ENCODE measurements around the gene TNS2.

Gene TNS2

DNA sequence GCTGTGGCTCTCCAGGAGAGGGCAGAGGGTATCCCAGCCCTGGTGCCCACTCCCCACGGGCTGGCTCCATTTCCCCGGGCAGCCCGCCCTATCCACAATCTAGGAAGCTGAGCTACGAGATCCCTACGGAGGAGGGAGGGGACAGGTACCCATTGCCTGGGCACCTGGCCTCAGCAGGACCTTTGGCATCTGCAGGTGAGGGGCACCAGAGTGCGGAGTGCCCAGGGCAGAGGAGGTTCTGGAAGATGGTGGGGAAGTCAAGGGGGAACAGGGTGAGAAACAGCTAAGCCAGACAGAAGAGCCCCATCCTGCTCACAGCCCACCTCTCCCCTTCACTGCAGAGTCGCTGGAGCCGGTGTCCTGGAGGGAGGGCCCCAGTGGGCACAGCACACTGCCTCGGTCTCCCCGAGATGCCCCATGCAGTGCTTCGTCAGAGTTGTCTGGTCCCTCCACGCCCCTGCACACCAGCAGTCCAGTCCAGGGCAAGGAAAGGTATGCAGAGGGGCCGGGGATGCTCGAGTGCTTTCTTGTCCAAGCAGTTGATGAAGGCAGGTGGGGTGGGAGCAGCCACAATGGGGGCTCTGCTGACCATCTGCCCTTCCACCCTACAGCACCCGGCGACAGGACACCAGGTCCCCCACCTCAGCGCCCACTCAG lies 10.3 kb downstream of the TNS2 start:
- DNase-seq (ENCODE audit: low spot score) = no peak
- TF ChIP-seq, protein P1, sequence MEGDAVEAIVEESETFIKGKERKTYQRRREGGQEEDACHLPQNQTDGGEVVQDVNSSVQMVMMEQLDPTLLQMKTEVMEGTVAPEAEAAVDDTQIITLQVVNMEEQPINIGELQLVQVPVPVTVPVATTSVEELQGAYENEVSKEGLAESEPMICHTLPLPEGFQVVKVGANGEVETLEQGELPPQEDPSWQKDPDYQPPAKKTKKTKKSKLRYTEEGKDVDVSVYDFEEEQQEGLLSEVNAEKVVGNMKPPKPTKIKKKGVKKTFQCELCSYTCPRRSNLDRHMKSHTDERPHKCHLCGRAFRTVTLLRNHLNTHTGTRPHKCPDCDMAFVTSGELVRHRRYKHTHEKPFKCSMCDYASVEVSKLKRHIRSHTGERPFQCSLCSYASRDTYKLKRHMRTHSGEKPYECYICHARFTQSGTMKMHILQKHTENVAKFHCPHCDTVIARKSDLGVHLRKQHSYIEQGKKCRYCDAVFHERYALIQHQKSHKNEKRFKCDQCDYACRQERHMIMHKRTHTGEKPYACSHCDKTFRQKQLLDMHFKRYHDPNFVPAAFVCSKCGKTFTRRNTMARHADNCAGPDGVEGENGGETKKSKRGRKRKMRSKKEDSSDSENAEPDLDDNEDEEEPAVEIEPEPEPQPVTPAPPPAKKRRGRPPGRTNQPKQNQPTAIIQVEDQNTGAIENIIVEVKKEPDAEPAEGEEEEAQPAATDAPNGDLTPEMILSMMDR (IDR thresholded peaks at IDR 0.05; ENCODE audit: extremely low read depth, missing control alignments) = no peak

GRCh38 chr12:53060721-53061276 lies 10.9 kb downstream of the TNS2 start:
- no peak for DNase-seq (ENCODE audit: low spot score)
- TF ChIP-seq, protein P1 (IDR thresholded peaks at IDR 0.05; ENCODE audit: extremely low read depth, missing control alignments) = no peak

DNA sequence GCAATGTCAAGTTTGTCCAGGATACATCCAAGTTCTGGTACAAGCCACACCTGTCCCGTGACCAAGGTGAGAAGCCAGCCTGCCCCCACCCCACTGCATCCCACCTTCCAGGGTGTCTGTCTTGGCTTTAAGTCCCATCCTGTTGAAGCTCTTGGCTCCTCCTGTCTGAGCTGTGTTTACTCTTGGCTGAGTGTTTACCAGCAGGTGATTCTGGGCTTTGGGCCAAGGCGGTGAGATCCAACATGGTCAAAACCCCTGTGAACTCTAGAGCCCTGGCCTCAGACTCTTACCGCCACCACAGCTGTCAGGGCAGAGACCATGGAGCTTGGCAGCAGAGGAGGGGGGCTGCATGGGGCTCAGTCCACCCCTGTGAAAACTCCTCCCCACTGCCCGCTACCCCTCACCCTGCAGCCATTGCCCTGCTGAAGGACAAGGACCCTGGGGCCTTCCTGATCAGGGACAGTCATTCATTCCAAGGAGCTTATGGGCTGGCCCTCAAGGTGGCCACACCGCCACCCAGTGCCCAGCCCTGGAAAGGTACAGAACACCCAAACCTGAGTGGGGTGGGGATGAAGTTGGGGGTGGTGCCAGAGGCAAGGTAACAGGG lies 11.6 kb downstream of the TNS2 start:
- TF ChIP-seq, protein P1 (IDR thresholded peaks at IDR 0.05; ENCODE audit: extremely low read depth, missing control alignments) = no peak
- no peak for DNase-seq (ENCODE audit: low spot score)

- TF ChIP-seq, protein P1 (IDR thresholded peaks at IDR 0.05; ENCODE audit: extremely low read depth, missing control alignments) = no peak
- DNase-seq (ENCODE audit: low spot score) = no peak
Measured at GRCh38 chr12:53062011-53062961, 12.4 kb downstream of the TNS2 start.

DNA sequence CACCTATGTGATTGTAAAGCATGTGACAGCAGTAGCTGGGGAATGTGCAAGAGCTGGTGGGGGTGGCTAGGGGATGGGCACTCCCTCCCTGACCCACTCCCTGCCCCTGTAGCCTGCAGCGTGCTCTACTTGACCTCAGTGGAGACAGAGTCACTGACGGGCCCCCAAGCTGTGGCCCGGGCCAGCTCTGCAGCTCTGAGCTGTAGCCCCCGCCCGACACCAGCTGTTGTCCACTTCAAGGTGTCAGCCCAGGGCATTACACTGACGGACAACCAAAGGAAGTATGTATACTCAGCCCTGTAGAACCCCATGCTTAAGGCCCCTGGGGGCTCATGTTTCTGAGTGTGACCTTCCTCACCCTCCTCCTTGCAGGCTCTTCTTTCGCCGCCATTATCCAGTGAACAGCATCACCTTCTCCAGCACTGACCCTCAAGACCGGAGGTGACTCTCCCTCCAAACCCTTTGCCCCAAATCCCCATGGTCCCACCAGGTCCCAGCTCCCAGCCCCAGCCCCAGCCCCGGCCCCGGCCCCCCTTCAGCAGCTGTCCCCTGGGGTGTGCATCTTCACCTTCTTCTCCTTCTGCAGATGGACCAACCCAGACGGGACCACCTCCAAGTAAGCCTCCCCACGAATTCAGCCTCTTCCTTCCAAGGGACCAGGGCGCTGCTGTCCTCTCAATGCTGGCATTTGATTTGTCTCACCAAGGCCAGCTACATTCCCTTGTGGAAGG lies 13.3 kb downstream of the TNS2 start:
- no peak for DNase-seq (ENCODE audit: low spot score)

More for the DNA sequence above, 13.3 kb downstream of the TNS2 start:
- TF ChIP-seq, protein P1 (IDR thresholded peaks at IDR 0.05; ENCODE audit: extremely low read depth, missing control alignments) = no peak
